Measurements from ENCODE around the gene CDH23.

Gene CDH23

DNA sequence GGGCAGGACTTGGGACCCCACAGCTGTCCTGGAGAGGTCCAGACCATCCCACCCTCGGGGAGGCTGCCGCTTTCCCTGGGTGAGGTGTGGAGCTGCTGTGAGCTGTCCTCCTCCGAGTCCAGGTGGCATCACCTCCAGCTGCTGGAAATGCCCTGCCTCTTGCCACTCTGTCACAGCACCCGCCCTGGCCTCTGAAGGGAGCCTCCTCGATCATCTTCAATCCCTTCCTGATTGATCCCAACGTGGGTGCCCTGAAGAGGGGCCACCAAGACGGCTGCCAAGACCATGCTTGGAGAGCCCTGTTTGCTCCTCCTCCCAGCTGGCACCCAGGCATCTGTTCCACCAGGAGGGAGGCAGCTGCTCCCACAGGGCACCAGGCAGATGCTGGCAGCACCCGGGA is 318.3 kb downstream of the CDH23 start:
- FAIRE-seq = no peak

DNA sequence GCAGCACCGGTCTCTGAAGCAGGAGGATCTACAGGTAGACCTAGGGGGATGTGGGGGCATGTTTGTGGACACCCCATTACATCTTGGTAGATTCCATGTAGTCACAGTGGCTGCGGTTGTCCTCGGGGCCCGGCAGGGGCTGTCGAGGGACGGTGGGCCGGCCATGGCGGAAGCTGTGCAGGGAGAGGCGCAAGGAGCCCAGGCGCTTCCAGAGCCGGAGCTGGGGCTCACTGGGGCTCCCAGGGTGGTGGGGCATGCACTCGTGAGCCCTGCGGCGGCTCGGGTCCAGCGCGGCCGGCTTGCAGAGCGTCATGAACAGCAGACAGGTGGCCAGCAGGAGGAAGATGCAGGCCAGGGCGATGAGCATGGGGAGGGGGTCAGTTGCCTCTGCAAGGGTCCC is 319.1 kb downstream of the CDH23 start:
- FAIRE-seq = no peak

DNA sequence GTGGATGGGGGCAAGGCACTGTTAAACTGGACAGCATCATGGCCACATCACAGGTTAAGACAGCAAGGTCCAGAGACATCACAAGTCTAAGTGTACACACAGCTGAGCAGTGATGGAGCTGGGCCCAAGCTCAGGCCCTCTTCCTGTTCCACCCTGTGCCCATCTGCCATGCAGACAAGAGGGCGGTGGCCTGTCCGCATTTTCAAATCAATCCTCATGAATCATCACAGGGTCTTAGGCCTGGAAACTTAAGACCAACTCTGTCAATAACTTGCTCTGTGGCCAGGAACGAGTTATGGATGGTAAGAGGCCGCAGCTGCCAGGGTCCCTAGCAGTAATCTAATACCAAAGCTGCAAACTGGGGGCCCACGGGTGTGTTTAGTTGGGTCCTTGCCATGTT is 319.7 kb downstream of the CDH23 start:
- FAIRE-seq = no peak

DNA sequence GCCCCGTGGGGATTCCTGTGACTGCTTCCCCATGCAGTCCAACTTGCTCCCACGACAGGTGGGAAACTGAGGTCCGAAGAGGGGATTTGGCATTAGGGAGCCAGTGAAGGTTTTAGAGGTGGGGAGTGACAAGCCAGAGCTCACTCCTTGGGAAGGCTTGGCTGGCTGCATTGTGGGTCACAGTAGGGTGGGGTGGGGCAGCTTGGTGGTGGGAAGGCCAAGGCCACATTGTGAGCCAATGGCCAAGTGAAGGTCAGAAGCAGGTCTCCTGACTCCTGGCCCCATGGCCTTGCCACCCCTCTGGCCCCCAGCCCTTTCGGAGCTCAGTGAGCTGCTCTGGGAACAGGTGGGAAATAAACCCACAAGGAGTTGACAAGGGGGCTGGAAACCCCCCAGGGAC is 320.3 kb downstream of the CDH23 start:
- FAIRE-seq = no peak

DNA sequence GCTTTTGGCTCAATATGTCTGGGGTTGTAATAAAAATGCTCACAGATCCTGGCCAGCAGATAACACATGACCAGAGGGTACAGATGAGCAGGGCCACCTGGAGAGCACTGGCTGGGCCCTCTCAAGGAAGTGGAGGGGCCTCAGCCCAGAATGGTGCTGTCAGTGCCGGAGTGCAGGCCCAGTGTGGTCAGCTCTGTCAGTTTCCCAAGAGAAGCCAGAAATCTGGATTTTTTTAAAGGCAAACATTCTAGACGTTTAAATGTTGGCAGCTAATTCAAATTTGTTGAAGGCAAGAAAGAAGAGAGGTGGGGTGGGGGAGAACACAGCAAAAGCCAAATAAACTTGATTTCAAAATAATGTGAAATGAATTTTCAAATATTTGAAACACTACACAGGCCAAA is 320.8 kb downstream of the CDH23 start:
- FAIRE-seq = no peak

DNA sequence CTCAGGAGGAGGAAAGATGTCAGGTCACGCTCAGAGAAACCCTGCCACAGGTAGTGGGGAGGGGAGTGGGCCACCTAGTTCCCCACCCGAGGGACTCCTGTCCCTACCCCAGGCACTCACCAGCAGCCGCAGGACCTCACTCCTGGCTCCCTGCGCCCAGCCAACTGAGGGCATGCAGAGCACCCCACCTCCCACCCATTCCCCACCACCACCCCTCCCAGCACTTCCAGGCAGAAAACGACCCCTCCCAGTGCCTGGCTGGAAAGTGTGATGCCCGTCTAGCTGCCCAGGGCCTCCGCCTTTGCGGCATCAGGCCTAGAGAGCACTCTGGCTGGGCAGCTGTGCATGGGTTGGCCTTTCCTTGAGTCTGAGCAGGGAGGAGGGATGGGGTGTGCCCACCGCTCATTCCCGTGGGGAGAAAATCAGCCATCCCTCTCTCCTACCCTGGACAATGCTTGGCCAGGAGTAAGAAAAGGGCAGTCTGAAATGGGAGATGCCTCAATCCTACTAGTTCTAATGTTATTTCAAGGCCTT is 321.5 kb downstream of the CDH23 start:
- FAIRE-seq = no peak

DNA sequence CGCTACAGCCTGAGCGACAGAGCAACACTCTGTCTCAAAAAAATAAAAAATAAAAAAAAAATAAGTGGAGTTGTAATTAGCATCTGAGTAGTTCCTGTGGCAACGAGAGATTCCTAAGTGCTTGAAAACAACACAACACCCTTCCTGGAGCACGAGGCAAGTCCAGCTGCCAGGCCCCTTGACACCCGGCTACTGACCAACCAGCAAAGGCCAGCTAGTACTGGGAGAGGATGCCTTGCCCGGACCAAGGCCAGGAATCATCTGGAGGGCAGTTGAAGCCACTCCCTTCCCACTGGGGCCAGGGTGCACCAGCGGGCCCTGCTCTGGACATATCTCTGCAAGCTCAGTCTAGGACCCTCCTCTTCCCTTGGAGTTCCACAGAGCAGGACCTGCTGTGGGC is 322.3 kb downstream of the CDH23 start:
- FAIRE-seq = no peak

DNA sequence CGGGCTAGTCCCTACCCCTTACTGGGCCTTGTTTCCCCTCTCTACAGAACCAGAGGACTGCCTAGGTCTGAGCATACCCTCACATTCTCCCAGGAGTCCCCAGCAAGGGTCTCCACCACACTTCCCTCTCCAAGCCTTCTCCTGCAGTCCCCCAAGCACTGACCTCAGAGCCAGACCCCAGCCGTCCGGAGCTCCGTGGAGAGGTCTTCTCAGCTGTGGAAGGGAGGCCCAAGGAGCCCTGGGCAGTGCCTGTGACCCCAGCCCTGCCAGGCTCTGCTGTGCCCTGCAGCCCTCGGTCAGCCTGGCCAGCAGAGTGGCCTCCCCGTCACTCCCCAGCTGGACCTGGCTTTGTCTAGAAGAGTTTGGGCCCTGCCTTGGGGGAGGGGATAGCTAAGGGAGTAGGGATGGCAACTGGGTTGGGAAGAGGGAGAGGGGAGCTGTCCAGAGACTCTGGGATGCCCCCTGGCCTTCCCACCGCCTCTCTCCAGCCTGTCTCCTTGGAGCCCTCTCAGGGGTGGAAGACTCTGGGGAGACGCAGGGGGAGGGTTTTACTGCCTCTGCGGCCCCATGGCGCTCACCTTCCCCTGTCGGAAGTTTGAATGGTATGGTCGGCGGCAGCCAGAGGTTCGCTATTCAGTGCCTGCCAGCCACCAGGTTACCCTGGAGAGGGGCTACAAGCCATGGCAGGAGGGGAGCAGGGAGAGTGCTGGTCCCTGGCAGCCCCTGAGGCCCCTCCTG is 322.9 kb downstream of the CDH23 start, which contains the start of gene C10orf105:
Gene C10orf105, minus strand, starts transcription at position 315 of the 738 bp plus-strand sequence. CDS start 3,441 bp downstream, outside the sequence.
- no peak for FAIRE-seq

DNA sequence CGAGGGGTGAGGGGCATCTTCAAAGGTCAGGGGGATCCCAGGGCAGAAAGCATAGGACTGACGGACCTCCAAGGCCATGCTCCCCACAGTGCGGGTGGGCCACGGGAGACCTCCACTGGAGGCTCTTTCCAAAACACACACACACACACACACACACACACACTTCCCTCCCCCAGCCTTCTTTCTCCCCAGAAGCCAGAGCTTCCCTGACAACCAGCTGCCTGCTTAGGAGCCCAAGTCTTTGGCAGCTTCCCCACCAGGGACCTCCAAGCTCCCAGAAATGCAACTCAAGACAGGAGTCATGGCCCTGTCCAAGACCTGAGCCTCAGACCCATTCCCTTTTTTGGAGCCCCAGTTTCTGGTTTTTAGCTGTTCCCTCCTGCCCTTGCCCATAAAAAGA is 323.6 kb downstream of the CDH23 start:
- no peak for FAIRE-seq

DNA sequence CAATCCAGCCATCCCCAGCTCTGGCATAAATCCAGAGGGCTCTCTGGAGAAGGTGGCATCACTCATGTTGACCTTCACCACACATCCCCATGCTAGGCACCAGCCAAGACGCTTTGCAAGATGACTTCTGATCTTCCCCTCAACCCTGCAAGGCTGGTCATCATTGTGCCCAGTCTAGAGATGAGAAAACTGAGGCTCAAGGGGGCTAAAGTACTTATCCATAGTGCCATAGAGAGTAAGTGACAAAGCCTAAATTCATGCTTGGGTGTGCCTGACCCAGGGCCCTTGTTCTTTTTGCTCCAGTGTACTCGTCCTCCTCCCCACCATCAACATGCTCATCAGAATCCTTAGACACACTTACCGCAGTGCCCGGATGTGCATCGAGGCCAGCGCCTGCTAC is 324.6 kb downstream of the CDH23 start:
- no peak for FAIRE-seq

DNA sequence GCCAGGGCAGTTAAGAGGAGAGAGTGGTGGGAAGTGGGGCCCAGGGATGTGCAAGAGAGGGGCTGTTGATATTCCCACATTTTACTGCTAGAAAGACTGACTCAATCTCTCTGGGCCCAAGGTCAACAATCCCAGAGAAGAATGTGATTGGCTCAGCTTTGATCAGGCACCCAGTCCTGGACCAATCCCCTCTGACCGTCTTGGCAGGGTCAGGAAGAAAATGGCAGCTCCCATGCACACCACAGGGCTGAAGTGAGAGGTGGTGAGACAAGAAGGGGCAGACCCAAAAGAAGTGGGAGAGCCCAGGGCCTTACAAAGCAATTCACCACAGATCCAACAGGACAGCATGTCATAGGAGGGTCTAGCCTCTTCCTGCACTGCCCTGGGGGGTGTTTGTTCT is 326.1 kb downstream of the CDH23 start:
- no peak for FAIRE-seq

DNA sequence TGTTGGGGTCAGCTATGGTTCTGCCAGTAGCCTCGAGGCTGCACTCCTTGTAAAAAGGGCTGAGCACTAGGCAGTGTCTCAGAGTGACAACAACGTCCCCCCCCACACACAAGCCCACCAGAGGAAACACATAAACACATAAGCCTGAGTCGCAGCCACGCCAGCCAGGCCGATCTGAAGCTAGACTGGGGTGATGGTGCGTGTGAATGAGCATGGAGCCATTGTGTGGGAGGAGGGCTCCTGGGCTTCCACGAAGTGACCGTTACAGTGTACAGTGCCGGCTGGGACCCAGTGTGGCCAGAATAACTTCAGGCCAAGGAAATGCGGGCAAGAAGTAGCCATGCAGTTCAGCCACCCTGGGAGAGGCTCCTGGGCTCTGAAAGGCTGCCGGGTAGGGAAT is 326.6 kb downstream of the CDH23 start:
- FAIRE-seq = no peak

DNA sequence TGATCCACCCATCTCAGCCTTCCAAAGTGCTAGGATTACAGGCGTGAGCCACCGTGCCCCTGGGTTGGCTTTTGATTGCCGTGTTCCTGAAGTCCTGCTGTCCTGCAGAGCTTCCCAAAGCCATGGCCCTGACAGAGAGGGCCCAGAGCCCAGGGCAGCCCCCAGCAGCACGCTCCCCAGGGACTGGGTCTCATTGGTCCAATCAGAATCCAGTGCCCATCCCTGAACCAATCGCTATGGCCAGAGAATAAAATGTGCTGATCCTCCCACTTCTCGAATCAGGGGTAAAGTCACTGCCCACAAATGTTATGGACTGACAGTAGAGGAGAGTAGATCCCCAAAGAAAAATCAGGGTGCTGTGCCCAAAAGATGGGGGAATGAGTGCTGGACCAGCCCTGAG is 327.8 kb downstream of the CDH23 start:
- no peak for FAIRE-seq

DNA sequence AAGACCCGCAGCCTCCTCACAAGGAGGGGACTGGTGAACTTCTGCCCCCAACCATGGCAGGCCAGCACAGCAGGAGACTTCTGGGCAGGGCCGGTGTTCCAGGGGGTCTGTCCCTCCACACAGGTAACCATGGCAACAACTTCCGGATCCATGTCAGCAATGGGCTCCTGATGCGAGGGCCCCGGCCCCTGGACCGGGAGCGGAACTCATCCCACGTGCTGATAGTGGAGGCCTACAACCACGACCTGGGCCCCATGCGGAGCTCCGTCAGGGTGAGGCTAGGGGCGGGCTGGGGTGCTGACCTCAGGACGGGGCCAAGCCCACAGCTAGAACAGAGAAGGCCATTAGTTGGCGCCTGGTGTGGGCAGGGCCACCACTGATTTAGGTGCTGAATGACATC is 328.5 kb downstream of the CDH23 start:
- no peak for FAIRE-seq

DNA sequence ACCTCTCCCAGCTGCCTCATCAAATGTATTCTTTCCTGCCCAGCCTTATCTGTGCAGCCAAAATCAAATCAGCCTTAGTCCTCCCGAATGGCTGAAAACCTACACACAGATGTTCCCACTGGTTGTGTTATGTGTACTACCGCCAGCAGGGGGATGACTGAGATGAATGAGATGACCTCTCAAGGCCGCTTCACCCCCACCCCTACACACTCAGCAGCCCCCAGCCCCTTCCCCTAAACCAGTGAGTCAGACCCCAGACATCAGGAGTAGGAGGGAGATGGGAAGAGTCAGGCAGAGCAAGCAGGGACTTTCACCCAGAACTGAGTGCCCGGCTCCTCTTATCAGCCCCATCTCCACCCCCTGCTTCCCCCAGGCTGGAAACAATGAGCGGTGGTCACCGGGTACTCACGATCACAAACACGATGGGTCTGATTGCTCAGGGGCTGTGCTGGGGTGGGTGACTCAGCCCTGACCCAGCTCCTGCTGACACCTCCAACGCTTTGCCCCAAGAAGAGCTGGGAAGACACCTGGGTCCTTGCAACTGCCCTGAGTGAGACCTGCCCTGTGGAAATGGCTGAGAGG is 329.4 kb downstream of the CDH23 start:
- no peak for FAIRE-seq

DNA sequence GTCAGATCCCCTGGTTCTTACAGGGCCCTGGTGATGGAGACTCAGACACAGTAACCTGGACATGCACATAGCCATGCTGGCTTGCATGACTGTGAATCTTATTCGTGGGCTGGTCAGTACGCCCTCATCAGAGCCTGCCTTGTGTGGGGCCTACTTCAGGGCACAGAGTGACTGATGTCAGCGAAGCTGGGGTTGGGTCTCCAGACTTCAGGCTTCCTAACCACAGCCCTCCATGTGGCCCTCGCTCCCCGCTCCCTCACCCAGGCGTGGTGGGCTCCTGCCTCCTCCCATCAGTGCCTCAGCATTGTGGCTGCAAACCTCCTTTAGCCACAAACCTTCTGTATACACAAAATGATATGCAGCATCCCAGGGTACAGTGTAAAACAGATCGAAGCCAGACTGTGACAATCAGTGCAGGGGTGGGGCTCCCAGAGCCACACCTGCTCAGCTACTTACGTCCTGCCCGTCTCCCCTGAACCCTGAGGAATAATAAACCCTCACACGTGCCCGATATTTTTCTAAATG is 329.9 kb downstream of the CDH23 start:
- no peak for FAIRE-seq

DNA sequence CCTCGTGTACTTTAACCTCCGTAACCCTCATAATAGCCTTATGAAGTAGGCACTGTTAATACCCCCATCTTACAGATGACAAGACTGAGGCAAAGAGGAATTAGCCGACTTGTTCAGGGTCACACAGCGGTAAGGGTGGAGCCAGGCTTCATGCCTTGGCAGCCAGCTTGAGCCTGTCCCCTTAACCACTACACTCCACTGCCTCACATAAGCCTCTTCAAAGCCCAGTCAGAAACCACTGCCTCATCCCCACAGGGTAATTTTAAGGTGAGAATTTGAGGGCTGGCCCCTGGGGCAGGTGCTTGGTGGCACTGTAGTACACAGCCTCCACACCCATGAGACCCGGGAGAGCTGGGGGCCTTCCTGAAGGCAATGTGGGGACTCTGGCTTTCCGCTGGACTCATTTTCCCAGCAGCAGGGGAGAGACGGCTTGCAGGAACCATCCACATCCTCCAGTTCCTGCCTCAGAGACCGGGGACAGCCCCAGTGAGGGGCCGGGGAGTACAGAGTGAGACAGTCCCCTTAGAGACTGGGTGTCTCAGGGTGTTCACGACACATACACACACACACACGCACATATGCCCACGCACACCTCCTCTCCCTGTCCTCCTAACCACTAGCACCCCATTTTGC is 330.5 kb downstream of the CDH23 start:
- no peak for FAIRE-seq

DNA sequence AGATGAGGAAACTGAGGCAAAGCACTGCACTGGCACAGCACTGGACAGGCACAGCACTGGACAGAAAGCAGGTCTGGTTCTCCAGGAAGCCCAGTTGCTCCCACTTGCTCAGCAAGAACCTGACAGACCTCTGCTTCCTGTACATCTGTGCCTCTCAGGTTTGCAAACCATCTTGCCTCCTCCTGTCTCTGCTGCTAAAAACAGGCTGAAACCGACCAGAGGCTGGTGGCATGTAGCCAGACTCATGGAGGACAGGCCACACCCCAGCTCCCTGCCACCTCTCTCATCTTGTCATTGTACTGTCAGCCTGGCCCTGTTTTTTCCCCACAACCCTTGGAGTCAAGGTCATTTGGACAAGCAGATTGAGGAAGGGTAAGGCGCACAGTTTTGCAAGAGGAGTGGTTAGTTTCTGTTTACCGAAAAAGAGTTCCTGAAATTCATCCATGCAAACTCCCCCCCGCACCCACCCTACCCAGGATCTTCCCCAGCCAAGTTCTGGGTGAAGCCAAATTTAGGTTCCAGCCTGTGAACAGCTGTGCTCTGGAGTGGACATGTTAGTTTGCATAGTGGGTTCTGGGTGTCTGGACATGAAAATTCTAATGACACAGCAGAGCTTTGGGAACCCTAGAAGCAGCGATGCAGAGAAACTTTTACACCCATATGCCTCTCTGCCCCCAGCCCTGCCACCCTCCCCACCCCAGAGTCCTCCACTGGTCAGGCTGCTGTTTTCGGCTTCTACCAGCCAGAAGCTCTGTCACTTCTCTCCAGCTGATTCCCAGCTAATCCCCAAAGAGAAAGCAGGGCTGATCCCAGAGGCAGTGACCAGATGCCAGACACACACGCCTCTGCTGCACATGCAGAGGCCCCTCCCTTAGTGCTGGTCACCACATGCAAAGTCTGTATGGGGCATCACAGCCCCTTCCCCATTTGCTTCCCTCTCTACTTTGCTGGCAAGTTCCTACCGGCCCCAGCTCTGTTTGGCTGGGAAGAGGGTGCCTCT is 331.3 kb downstream of the CDH23 start:
- no peak for FAIRE-seq

DNA sequence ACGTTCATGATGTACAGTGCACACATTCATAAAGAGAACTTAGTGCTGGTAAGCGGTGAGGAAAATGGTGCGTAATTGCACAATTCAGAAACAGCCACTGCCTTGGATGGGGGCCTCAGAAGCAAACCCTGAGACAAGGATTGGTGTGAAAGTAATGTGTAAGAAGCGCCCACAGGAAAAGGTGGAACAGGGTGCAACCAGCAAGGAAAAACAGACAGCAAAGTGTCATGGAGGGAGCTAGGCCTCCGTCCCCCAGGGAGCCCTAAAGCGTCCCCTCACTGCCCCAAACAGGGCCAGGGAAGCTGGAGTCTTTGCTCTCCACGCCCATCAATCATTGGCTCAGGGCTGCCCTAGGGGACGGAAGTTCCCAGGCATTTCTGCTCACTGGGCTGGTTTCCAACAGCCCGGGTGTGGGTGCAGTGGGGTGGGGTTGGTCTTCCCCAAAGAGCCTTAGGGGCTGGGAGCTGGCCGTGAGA is 332.5 kb downstream of the CDH23 start:
- FAIRE-seq = no peak

DNA sequence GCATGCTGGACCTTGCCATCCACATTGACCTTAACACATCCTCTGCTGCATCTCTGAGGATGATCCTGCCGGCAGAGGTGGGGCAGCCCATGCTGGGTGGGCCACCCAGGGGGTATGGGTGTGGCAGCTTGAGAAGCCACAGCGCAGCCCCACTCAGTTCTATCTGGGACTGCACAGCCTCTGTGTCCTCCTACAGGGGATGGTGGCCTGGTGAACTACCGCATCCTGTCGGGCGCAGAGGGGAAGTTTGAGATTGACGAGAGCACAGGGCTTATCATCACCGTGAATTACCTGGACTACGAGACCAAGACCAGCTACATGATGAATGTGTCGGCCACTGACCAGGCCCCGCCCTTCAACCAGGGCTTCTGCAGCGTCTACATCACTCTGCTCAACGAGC is 335.1 kb downstream of the CDH23 start:
- no peak for FAIRE-seq

DNA sequence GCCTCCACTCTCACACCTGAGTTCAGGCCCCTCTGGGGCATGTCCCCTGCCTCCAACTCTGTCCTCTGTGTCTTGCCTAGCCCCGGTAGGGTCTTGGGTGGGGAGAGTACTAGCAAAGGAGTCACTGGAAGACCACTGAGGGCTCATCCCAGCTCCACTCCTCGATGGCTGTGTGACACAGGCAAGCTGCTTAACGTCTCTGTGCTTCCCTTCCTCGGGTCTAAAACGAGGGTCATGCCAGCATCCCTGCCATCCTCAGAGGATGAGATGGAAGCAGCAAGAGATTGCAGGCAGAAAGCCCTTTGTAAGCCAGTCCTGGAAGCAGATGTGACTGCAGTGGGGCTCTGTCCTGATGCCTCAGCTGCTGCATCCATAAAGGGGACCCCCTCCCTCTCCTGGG is 338.1 kb downstream of the CDH23 start:
- FAIRE-seq = no peak
